Kidney epithelial cell (primary cell): ENCODE results near the gene ADAM23. TPM values are rescaled to one million over a fixed set of nuclear protein-coding genes. Genes with fewer than 3 reads are reported as not detected.
A peak's percentile ranks its signal among the peaks of the same experiment; 100 is the strongest.

Source experiments
- DNase-seq: peaks from one replicate; pipeline ENCODE4 v3.0.0-alpha.2; 2010; ENCODE audit warnings: low read depth
- H3K27me3 ChIP-seq: 2 replicates; pipeline ENCODE4 v1.6.0; 2011; ENCODE audit warnings: low read length; ENCODE audit not compliant: control insufficient read depth, insufficient read depth
- H3K36me3 ChIP-seq: 2 replicates; pipeline ENCODE4 v1.5.1; 2011; ENCODE audit warnings: low read length; ENCODE audit not compliant: control insufficient read depth, insufficient read depth
- H3K4me3 ChIP-seq: 2 replicates; pipeline ENCODE4 v1.5.1; 2011; ENCODE audit warnings: low read depth, mild to moderate bottlenecking, control low read depth, low read length
- total RNA-seq: library from RNA; depleted of rRNA; stranded (reverse); fragments of >200 nt; gene quantifications from 2 replicates; pipeline ENCODE4 v1.2.3, GENCODE V29; 2015
- TF ChIP-seq, protein P1 (sequence below): IDR thresholded peaks from 2 replicates; pipeline ENCODE4 v1.5.1; 2011; ENCODE audit warnings: mild to moderate bottlenecking, moderate library complexity, low read length, control low read depth, inconsistent platforms; ENCODE audit not compliant: insufficient read depth, poor library complexity, severe bottlenecking

ADAM23 gene
- total RNA-seq, 1 donor from 2014 or later, result 0.21 TPM

- no peaks in the 10 kb centered on the region for H3K36me3 ChIP-seq
- H3K27me3 ChIP-seq, result peaks cover 18% of the 10 kb centered on the region
- no peak for DNase-seq
- TF ChIP-seq, protein P1, sequence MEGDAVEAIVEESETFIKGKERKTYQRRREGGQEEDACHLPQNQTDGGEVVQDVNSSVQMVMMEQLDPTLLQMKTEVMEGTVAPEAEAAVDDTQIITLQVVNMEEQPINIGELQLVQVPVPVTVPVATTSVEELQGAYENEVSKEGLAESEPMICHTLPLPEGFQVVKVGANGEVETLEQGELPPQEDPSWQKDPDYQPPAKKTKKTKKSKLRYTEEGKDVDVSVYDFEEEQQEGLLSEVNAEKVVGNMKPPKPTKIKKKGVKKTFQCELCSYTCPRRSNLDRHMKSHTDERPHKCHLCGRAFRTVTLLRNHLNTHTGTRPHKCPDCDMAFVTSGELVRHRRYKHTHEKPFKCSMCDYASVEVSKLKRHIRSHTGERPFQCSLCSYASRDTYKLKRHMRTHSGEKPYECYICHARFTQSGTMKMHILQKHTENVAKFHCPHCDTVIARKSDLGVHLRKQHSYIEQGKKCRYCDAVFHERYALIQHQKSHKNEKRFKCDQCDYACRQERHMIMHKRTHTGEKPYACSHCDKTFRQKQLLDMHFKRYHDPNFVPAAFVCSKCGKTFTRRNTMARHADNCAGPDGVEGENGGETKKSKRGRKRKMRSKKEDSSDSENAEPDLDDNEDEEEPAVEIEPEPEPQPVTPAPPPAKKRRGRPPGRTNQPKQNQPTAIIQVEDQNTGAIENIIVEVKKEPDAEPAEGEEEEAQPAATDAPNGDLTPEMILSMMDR, result no peak
- no peak overlapping the region for H3K4me3 ChIP-seq
Measured at GRCh38 chr2:206639636-206640035, 196.3 kb downstream of the ADAM23 start.

DNA sequence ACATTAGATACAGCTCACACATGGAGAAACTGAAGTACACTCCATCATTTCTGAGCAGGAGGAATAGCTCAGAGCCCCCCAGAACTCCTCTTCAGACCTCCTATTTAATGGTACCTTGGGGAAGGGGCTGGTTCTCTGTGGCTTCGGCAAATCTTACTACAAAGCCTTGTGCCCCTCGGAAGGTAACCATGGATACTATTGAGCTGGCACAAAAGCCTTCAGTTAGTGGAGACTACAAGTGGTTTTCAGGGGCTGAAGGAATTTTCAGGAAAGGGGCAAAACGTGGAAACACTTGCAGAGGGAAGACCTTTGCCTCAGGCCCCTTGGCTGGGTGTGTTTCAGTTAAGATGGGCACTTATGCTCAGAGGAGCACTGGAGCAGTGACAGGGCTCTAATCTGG lies 197.9 kb downstream of the ADAM23 start:
- TF ChIP-seq, protein P1, result no peak
- no peak for DNase-seq
- Histone ChIP-seq H3K27me3 (peaks cover 18% of the 10 kb centered on the region), H3K36me3 (no peaks in the 10 kb centered on the region), H3K4me3 (no peak overlapping the region)

- peak; percentile 25 for DNase-seq
- TF ChIP-seq, protein P1, result no peak
Measured at GRCh38 chr2:206642075-206643025, 199.0 kb downstream of the ADAM23 start, which contains the start of gene FAM237A. Gene FAM237A, plus strand, starts transcription at chr2:206642487. Its CDS starts 1,750 bp downstream, at chr2:206644237.

DNA sequence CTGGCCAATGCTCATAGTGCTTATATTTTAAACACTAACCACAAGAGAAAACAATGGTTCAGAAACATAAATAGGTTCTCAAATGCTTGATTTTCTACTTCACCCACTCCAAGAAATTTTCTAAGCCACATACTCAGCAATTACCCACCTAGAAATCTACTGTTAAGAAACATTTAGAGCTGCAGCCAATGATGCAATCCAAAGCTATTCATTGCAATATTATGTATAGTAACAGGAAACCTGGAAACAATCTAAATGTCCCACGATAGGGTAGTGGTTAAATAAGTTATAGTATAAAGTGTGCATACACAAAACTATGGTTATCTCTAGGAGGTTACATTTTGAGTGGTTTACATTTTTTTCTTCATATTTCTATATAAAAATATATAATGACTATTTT lies 204.7 kb downstream of the ADAM23 start:
- TF ChIP-seq, protein P1, result no peak
- no peak for DNase-seq
- H3K4me3 ChIP-seq, result no peak overlapping the region
- H3K36me3 ChIP-seq, result no peaks in the 10 kb centered on the region
- peaks cover 2% of the 10 kb centered on the region for H3K27me3 ChIP-seq

More at GRCh38 chr2:206642075-206643025, 199.0 kb downstream of the ADAM23 start, which contains the start of gene FAM237A:
- Histone ChIP-seq H3K27me3 (peaks cover 18% of the 10 kb centered on the region), H3K4me3 (no peak within 1 kb of the TSS), H3K36me3 (no peaks in the 10 kb centered on the region)

GRCh38 chr2:206657087-206657486 lies 213.8 kb downstream of the ADAM23 start:
- no peak for DNase-seq
- H3K27me3 ChIP-seq, result no peaks in the 10 kb centered on the region
- H3K4me3 ChIP-seq, result no peak overlapping the region
- no peaks in the 10 kb centered on the region for H3K36me3 ChIP-seq
- TF ChIP-seq, protein P1, result no peak
